ENCODE results near the gene CANX.
"Not testable (repeated sequence)": the region's sequence is repeated elsewhere in the genome, so short reads cannot be mapped to it uniquely, and the experiment has no call there.

CANX gene

DNA sequence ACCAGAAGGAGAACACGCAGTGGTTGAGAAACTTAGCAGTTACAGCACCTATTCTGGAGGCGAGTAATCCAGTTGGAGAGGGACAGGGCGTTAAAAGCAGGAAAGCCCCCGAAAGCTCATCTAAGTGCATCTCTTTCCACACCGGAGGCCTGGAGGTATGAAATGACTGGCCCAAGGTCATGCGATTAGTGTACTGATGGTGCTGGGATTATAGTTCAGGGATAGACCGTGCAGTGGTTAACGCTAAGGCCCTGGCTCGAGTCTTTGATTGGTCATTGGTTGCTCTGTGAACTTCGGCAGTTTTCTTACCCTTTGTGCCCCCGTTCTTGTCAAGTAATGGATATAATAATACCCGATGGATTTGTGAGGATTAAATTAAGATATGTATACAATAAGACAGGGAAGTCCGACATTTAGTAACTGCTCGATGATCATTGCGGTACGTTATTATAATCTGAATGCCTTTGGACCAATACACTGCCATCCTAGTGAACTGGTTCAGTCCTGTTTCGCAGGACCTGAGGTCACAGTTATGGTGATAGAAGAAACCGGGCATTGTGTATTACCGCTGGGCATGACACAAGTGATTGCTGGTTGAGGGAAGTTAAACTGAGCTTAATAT, 960 bp downstream of the CANX start:
- DNase-seq = peak; percentile 41

DNA sequence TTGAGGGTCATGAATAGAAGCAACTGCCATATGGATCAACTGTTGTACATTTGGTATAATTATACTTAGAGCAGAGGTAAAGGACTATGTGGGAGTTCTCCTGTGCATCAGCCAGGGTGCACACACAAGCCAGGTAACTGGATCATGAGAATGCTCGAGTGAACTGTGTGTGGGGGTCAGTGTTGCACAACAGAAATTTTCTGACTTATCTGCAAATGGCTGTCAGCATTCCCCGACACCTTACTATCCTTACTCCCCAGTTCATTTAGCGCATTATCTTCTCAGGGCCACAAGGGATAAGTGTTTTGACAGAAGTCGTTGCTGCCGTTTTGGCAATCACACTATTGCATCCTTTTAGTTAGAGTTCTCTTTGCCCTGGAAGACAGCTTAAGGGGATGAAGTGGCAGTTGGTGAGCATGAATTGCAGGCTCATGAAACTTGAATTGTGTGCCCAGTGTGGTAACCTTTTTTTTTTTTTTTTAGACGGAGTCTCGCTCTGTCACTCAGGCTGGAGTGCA, 1.7 kb downstream of the CANX start:
- DNase-seq = no peak

DNA sequence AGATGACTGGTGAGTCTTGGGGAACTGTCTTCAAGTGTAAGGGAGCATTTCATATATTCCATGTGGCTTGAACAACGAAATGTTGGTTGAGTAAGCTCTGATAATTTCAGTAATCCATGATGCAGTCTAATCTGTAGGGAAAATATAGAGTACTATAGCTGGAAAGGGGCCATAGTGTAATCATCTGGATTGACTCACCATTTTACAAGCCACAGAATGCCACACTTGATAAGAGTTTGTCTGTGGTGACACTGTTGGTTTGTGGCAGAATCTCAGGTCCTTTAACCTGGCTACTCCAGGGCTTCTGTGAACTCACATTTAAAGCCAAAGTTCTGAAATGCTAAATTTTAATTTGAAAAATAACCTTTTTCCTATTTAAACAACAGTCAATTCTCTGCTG, 17.5 kb downstream of the CANX start:
- no peak for DNase-seq

DNA sequence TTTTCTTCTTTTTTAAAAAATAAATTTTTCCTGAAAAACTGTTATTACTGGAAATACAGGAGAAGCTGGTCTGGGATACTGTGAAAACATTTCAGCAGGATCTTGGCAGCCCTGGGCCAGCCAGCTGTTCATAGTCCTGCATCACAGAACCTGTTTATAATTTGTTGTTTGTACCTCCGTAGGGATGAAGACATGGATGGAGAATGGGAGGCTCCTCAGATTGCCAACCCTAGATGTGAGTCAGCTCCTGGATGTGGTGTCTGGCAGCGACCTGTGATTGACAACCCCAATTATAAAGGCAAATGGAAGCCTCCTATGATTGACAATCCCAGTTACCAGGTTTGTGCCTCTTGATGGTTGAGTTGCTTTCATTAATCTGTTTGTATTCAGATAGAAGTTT, 21.5 kb downstream of the CANX start:
- no peak for DNase-seq

DNA sequence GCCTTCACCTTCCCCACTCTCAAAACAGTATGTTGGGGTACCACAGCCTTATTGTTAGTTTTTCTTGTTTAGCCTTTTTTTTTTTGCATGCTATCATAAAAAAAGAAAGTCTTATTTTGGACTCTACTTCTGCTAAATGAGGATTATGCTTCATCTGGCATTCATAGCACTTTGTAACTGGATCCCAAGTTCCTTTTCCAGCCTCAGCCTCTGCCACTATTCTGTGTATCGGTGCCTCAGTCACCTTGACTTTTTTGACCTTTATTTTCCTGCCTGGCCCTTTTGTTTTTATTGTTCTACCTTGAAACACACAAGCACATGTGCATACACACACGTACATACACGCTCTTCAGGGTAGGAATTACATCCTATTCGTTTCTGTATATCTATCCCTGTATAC, 25.4 kb downstream of the CANX start:
- no peak for DNase-seq

DNA sequence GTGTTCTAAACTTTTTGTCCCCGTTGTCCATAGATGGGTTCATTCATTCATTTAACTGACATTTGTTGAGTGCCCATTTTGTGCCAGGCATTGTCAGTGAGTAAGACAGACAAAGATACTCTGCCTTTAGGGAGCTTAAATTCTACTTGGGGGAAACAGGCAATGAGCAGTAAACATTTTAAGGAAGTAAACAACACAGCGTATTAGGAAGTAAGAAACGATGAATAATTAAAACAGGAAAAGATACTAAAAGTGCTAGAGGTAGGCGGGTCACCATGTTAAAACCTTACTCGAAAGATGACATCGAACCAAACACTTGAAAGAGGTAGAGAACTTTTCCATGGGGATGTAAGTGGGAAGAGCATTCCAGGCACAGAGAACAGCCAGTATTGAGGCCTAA, 28.3 kb downstream of the CANX start:
- no peak for DNase-seq

DNA sequence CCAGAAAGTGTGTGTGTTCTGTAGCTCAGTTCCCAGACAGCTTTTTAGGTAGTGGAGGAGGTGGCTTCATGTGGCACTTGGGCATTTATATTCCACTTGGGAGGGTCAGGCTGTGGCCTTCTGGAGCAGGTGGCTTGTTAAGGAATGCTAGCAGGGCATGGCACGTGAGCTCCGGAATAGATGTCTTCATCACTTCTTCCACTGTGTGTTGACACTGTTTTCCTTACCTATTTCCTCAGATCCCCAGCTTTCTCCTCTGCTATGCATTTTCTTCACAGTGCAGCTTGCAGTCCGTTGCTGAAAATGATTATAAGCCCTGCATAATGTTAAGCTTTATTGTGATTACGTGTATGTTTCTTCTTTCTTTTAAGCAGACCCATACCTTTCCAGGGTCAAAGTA, 30.5 kb downstream of the CANX start:
- DNase-seq = no peak

DNA sequence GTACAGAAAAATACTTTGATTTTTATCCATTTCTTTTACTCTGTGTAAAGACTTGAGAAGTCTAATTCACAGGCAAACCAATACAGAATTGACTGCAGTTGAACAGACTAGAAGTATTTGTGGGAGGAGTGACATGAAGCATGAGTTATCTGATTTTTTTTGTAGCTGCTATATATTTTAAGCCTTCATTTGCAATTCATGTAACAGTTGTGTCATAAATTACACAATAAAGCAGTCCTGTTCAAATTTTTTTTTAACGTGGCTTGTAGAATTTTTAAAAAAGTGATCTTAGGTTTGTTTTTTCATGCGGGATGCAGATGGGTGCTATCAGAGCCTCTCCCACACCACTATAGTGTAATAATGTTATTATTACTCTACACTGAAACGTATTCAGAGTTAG, 31.0 kb downstream of the CANX start:
- DNase-seq = no peak

DNA sequence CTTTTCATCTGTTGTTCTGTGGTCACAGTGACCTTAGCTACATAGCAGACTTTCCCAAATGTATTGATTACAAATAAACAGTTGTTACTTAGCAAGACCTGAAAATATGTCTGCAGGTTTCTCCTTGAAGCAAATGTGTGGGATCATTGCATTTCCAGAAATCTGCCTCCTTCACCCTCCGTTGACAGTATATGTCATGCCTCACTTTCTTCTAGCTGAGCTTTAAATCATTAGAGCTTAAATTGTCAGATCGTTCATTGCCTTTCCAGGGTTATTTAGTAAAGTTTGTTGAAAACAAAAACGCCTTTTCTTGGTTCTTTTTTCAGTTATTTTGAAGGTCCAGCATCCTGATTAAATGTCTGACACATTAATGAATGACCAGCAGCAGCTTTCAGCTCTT, 31.6 kb downstream of the CANX start:
- DNase-seq = no peak

DNA sequence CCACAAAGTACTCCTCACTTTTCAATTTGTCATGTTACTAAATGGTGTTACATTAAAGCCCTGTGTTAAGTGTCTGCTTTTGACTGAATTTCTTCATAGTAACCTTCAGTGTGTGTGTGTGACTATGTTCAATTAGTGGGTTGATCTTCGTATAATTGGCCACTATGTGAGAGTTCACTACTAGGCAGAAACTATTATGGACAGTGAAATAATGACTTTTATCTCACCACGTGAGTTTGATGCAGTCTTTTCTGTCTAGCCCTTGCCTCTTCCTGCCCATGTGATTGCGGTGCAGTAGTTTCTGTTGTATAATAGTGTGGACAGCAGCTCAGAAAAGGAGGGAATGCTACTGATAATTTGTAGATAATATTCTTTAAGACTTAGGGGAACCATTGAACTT, 32.1 kb downstream of the CANX start:
- no peak for DNase-seq

DNA sequence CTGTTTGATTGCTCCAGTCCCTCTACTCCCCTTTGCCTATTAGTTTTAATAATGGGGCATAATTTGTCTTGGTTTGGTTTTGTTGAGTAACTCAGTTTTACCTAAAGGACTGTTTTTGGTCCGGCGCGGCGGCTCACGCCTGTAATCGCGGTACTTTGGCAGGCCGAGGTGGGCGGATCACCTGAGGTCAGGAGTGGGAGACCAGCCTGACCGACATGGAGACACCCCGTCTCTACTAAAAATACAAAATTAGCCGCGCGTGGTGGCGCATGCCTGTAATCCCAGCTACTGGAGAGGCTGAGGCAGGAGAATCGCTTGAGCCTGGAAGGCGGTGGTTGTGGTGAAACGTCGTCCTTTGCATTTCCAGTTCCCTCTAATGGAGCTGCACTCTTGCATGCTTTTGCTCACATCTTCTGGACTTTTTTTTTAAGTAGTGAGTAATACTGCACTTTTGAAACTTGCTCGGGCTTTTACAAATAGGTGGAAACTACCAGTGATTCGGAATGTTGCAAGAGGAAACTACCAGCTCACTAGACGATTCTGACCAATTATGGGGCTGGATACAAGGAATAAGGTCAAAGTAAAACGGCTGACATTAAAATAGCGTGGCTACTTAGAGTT, 33.1 kb downstream of the CANX start:
- DNase-seq = no peak

DNA sequence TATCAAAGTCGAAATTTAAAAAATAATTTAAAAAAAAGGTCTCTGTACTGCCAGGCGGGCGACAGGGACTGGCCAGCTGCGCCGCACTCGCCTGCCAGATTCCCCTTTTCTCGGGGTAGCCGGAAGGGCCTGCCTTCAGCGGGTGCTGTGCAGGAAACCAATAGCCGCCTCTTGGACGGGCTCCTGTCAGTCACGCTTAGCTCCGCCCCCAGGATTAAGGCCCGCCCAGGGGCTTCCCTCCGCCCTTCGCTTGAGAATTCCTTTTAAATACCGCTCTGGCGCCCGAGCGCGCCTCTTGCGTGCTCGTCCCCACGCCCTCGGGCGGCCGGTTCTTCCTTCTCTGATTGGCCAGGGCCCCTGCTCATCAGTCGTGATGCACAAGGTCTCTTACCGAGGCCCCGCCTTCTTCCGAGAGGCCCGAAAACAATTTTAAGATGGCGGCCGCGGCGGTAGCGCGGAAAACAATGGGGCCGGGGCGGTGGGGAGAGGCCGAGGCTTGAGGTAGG, 33.7 kb downstream of the CANX start, which contains the start of gene MAML1:
TSS of gene MAML1 (plus strand) at position 411 of the 506 bp plus-strand sequence. CDS start 291 bp downstream, outside the sequence.
- DNase-seq = peak; percentile 98

DNA sequence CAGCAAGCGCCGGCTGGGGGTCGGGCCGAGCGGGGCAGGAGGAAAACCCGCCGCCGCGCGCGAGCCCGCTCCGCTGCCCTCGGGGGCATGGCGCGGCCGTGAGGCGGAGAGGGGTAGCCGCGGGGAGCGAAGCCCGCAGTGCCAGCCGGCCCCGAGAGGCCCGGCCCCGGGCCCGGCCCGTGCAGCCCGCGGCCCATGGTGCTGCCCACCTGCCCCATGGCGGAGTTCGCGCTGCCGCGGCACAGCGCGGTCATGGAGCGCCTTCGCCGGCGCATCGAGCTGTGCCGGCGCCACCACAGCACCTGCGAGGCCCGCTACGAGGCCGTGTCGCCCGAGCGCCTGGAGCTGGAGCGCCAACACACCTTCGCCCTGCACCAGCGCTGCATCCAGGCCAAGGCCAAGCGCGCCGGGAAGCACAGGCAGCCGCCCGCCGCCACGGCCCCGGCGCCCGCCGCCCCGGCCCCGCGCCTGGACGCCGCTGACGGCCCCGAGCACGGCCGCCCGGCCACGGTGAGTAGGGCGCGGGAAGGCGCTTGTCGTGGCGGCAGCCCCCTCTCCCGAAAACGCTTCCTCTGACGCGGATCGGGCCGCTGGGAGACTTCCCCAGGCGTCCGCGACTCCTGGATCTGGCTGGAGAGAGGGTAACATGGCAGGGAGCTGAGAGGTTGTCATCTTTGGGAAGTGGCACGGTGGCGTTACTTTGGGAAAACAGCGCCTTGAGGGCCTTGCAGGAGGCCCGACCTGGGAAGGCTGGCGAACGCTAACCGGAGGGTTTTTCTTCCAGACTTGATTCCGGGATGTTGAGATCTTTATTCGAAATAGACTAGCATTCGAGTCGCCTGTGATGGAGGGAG, 34.4 kb downstream of the CANX start:
- peak; percentile 40 for DNase-seq

DNA sequence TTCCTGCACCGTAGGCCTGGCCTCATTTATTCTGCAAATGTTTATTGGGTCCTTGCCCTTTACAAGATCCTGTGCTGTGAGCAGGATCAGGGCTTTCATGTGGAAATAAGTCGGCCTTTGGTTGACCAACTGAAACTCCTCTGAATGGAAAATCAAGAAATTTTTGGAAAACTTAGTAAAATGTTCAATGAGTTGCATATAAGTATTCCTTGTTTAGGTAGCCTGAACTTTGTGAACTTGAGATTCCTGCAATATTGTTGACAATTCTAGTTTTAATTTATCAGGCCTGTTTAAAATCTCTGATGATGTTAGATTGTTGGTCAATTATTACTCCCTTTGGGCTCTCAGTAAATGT, 35.0 kb downstream of the CANX start:
- no peak for DNase-seq

DNA sequence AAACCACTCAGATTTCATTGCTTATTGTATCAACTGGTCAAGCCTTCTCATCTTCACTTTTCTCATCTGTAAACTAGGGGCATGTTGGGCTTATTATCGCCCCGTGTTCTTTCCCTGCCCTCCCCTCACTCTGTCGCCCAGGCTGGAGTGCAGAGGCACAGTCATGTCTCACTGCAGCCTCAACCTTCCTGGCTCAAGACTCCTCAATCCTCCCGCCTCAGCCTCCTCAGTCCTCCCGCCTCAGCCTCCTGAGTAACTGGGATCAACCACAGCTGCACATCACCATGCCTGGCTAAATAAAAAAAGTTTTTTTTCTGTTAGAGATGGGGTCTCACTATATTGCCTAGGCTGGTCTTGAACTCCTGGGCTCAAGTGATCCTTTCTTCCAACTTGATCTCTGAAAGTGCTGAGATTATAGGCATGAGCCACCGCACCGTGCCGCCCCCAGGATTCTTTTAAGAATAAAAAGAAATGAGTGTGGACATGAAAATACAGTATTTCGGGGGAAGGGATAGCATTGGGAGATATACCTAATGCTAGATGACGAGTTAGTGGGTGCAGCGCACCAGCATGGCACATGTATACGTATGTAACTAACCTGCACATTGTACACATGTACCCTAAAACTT, 35.9 kb downstream of the CANX start:
- DNase-seq = no peak

DNA sequence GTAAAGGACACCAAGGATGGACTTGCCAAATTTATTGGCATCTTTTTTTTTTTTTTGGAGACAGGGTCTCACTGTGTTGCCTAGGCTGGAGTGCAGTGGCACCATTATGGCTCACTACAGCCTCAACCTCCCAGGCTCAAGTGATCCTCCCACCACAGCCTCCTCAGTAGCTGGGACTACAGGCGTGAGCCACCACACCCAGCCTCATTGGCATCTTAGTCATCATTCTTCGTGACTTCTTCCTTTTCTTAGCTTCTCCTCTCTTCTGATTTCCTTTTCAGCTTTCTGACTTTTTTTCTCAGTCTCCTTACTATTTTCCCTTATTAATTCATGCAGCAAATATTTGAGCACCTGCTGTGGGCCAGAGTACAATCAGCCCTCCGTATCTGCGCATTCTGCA, 40.0 kb downstream of the CANX start:
- DNase-seq = no peak

DNA sequence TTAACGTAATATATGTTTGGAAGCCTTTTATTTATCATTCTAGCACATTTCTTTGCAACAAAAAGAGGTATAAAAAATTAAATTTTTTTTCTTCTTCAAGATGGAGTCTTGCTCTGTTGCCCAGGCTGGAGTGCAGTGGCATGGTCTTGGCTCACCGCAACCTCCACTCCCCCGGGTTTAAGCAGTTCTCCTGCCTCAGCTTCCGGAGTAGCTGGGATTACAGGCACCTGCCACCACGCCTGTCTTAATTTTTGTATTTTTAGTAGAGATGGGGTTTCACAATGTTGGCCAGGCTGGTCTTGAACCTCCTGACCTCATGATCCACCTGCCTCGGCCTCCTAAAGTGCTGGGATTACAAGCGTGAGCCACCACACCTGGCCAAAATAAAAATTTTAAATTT, 45.3 kb downstream of the CANX start:
- DNase-seq = not testable (repeated sequence)

DNA sequence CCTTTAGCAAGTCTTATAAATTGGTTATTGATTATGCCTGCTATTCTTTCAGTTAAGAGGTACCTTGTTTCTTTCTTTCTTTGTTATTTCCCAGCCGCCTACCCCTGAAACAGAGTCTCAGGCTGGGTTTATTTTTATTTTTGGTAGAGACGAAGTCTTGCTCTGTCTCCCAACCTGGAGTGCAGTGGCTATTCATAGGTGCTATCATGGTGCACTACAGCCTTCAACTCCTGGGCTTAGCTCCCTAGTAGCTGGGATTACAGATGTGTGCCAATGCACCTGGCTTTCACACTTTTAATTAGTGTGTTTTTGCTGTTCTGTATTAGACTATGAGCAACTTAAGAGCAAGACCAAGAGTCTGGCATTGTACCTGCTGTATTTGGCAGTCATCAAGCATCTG, 48.1 kb downstream of the CANX start:
- no peak for DNase-seq

DNA sequence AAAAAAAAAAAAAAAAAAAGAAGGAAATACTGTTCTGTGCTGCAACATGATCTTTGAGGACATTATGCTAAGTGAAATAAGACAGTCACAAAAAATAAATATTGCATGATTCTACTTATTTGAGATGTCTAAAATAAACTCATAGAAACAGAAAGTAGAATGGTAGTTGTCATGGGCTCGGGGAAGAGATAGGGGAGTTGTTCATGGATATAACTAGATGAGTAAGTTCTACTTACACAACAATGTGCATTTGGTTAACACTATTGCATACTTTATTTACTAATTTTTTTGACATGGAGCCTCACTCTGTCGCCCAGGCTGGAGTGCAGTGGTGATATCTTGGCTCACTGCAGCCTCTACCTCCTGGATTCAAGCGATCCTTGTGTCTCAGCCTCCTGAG, 49.0 kb downstream of the CANX start:
- no peak for DNase-seq

DNA sequence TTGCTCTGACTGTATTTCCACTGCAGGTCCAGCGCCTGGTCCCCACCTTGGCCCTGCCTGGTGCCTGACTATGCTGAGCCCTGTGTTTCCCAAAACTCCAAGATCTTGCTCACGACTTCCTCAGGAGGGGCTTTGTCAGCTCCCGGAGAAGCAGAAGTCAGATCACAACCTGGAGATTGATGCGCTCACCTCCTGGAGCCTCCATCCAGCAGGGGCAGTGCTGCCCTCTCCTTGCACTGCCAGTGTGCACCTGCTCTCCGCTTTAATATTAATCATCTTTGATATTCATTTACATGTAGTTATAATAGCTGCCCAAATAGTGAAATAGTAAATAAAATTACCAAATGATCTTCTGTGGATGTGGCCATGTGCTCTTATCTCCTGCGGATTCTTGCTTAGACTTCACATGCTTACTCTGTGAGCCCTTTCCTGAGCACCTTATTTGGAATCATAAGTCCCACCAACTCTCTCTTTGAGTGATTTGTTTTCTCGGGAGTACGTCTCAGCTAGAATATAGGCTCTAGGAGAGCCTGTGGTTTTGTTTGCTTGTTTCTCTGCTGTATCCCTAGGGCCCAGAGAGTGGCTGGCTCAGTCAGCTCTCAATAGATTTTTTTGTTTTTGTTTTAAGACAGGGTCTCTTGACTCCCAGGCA, 51.2 kb downstream of the CANX start:
- no peak for DNase-seq

DNA sequence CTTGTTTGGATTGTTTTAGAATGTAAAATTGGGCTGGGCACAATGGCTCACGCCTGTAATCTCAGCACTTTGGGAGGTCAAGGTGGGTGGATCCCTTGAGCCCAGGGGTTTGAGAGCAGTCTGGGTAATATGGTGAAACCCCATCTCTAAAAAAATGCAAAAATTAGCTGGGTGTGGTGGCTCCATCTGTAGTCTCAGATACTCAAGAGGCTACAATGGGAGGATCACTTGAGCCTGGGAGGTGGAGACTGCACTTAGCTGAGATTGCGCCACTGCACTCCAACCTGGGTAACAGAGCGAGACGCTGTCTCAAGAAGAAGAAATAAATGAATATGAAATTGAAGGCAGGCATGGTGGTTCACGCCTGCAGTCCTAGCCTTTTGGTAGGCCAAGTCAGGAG, 55.2 kb downstream of the CANX start:
- no peak for DNase-seq

DNA sequence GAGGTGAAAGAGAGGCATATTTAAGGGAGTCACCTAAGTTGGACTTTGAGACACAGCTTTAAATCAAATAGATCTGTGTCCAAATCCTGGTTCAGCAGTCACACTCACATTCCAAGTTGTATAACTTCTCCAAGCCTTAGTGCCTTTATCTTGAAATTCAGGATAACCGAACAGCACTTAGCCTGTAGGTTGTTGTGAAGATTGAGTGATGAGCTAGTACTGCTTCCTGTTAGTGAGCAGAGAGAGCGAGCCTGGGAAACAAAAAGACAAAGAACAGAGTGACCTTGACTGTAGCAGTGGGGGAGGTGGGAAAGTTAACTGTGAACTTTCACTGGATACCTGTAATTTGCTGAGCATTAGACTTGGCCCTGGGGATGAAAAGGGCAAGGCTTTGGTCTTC, 56.3 kb downstream of the CANX start:
- DNase-seq = no peak

DNA sequence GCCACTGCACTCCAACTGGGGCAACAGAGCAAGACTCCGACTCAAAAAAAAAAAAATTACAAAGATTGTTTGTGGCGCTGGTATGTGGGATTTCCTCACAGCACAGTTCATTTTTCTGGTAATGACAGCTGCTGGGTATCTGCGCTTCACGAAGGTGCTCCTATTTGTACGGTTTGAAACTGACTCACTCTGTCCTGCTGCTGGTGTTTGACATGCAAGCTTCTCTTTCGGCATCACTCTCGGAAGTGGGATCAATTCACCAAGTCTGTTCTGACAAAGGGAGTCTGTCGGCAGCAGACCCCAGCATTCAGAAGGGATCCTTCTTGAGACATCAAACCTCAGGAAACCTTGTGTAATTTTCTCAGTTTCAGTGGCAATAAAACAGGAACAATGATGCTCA, 60.2 kb downstream of the CANX start:
- DNase-seq = no peak
